ENCODE data around the gene TSHZ3.

Gene TSHZ3

GRCh38 chr19:31347354-31347753 is 1.9 kb downstream of the TSHZ3 start:
- TF ChIP-seq CTCF (IDR thresholded peaks at IDR 0.05; ENCODE audit: insufficient read depth, low read depth, low read length, missing control alignments) = no peak
- no peak for DNase-seq (ENCODE audit: low read depth)
- no peak overlapping the region for H3K4me3 ChIP-seq (ENCODE audit: low read depth, low read length)

- no peak for DNase-seq (ENCODE audit: low read depth)
- no peak for TF ChIP-seq CTCF (IDR thresholded peaks at IDR 0.05; ENCODE audit: insufficient read depth, low read depth, low read length, missing control alignments)
- no peak overlapping the region for H3K4me3 ChIP-seq (ENCODE audit: low read depth, low read length)
Observed at GRCh38 chr19:31346184-31347059, 2.8 kb downstream of the TSHZ3 start.

GRCh38 chr19:31344403-31344802 is 4.8 kb downstream of the TSHZ3 start:
- TF ChIP-seq CTCF (IDR thresholded peaks at IDR 0.05; ENCODE audit: insufficient read depth, low read depth, low read length, missing control alignments) = no peak
- H3K4me3 ChIP-seq (ENCODE audit: low read depth, low read length) = no peak overlapping the region
- DNase-seq (ENCODE audit: low read depth) = no peak

- TF ChIP-seq CTCF (IDR thresholded peaks at IDR 0.05; ENCODE audit: insufficient read depth, low read depth, low read length, missing control alignments) = no peak
- H3K4me3 ChIP-seq (ENCODE audit: low read depth, low read length) = no peak overlapping the region
- DNase-seq (ENCODE audit: low read depth) = no peak
Observed at GRCh38 chr19:31342926-31343325, 6.3 kb downstream of the TSHZ3 start.

- no peak for DNase-seq (ENCODE audit: low read depth)
- no peak overlapping the region for H3K4me3 ChIP-seq (ENCODE audit: low read depth, low read length)
- no peak for TF ChIP-seq CTCF (IDR thresholded peaks at IDR 0.05; ENCODE audit: insufficient read depth, low read depth, low read length, missing control alignments)
Observed at GRCh38 chr19:31340042-31341025, 8.9 kb downstream of the TSHZ3 start.

GRCh38 chr19:31339411-31339810 is 9.8 kb downstream of the TSHZ3 start:
- DNase-seq (ENCODE audit: low read depth) = no peak
- TF ChIP-seq CTCF (IDR thresholded peaks at IDR 0.05; ENCODE audit: insufficient read depth, low read depth, low read length, missing control alignments) = no peak
- H3K4me3 ChIP-seq (ENCODE audit: low read depth, low read length) = no peak overlapping the region

Data from GM12865 (cell line).